ENCODE data around the gene PRDM16. TPM values are rescaled to one million over a fixed set of nuclear protein-coding genes. Genes with fewer than 3 reads are reported as not detected.
A peak's percentile ranks its signal among the peaks of the same experiment; 100 is the strongest.

The PRDM16 gene
- polyA plus RNA-seq, 1 donor from 2014 or later, result not detected

- H3K36me3 Mint-ChIP-seq, result no peaks in the 10 kb centered on the region
- H3K4me3 Mint-ChIP-seq, result no peak overlapping the region
- no peaks in the 10 kb centered on the region for H3K4me1 Mint-ChIP-seq
- H3K27ac Mint-ChIP-seq, result no peak overlapping the region
- H3K27me3 Mint-ChIP-seq, result peaks cover 4% of the 10 kb centered on the region
- peaks cover 0 to 1% (median 0%) of the 10 kb centered on the region in 3 donors for H3K9me3 Mint-ChIP-seq
These were observed 10.6 kb upstream of the PRDM16 start for GRCh38 chr1:3058263-3059030.

- Mint-ChIP-seq H3K9me3 (peaks cover 0 to 1% (median 0%) of the 10 kb centered on the region in 3 donors), H3K4me3 (no peak overlapping the region), H3K27me3 (peaks cover 1% of the 10 kb centered on the region), H3K4me1 (no peaks in the 10 kb centered on the region), H3K36me3 (no peaks in the 10 kb centered on the region), H3K27ac (no peak overlapping the region)
These were observed 8.9 kb upstream of the PRDM16 start for GRCh38 chr1:3060127-3060526.

GRCh38 chr1:3060601-3061551 is 8.1 kb upstream of the PRDM16 start:
- peaks cover 3% of the 10 kb centered on the region for H3K27me3 Mint-ChIP-seq
- no peaks in the 10 kb centered on the region for H3K36me3 Mint-ChIP-seq
- H3K4me1 Mint-ChIP-seq, result no peaks in the 10 kb centered on the region
- H3K27ac Mint-ChIP-seq, result no peak overlapping the region
- H3K4me3 Mint-ChIP-seq, result no peak overlapping the region
- peaks cover 0 to 1% (median 0%) of the 10 kb centered on the region in 3 donors for H3K9me3 Mint-ChIP-seq

- Mint-ChIP-seq H3K27ac (no peak overlapping the region), H3K27me3 (peaks cover 6% of the 10 kb centered on the region), H3K9me3 (peaks cover 0 to 1% (median 0%) of the 10 kb centered on the region in 3 donors), H3K4me1 (no peaks in the 10 kb centered on the region), H3K36me3 (no peaks in the 10 kb centered on the region), H3K4me3 (no peak overlapping the region)
These were observed 7.4 kb upstream of the PRDM16 start for GRCh38 chr1:3061566-3061965.

GRCh38 chr1:3061981-3062615 is 6.9 kb upstream of the PRDM16 start:
- Mint-ChIP-seq H3K9me3 (peaks cover 0 to 1% (median 0%) of the 10 kb centered on the region in 3 donors), H3K36me3 (no peaks in the 10 kb centered on the region), H3K4me3 (no peak overlapping the region), H3K4me1 (no peaks in the 10 kb centered on the region), H3K27ac (no peak overlapping the region), H3K27me3 (peaks cover 6% of the 10 kb centered on the region)

- peaks cover 6% of the 10 kb centered on the region for H3K27me3 Mint-ChIP-seq
- H3K27ac Mint-ChIP-seq, result no peak overlapping the region
- H3K36me3 Mint-ChIP-seq, result no peaks in the 10 kb centered on the region
- no peaks in the 10 kb centered on the region for H3K4me1 Mint-ChIP-seq
- H3K4me3 Mint-ChIP-seq, result no peak overlapping the region
- H3K9me3 Mint-ChIP-seq, result peaks cover 0 to 1% (median 0%) of the 10 kb centered on the region in 3 donors
These were observed 6.2 kb upstream of the PRDM16 start for GRCh38 chr1:3062616-3063378.

- peaks cover 8% of the 10 kb centered on the region for H3K27me3 Mint-ChIP-seq
- H3K27ac Mint-ChIP-seq, result no peak overlapping the region
- H3K4me1 Mint-ChIP-seq, result no peaks in the 10 kb centered on the region
- H3K36me3 Mint-ChIP-seq, result no peaks in the 10 kb centered on the region
- no peak overlapping the region for H3K4me3 Mint-ChIP-seq
- H3K9me3 Mint-ChIP-seq, result no peaks in the 10 kb centered on the region
These were observed 5.4 kb upstream of the PRDM16 start for GRCh38 chr1:3063379-3064295.

- Mint-ChIP-seq H3K36me3 (no peaks in the 10 kb centered on the region), H3K27ac (no peak overlapping the region), H3K4me1 (peaks cover 0 to 2% (median 2%) of the 10 kb centered on the region in 3 donors), H3K9me3 (no peaks in the 10 kb centered on the region), H3K4me3 (no peak overlapping the region), H3K27me3 (peaks cover 11% of the 10 kb centered on the region)
These were observed 4.6 kb upstream of the PRDM16 start for GRCh38 chr1:3064296-3064850.

DNA sequence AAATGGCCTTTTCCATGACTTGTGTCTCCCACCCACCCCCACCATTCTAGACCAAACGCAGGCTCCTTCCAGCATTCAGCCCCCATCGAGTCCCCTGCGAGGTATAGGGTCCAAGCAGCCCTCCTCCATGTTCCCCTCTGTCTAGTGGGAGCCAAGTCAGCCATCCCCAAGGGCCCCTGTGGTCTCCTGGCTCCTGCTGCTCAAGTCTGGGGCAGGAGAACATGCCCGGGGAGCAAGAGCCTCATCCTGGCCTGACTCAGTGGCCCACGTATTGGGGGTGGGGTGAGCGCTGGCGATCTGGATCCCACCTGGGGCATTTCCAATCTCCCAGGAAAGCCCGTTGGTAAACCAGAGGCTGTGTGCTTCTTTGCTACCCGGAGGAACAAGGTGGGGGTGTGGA is 4.1 kb upstream of the PRDM16 start:
- Mint-ChIP-seq H3K27ac (no peak overlapping the region), H3K4me1 (peaks cover 0 to 2% (median 2%) of the 10 kb centered on the region in 3 donors), H3K36me3 (no peaks in the 10 kb centered on the region), H3K9me3 (no peaks in the 10 kb centered on the region), H3K27me3 (peaks cover 11% of the 10 kb centered on the region), H3K4me3 (no peak overlapping the region)

- Mint-ChIP-seq H3K4me1 (peaks cover 0 to 2% (median 2%) of the 10 kb centered on the region in 3 donors), H3K9me3 (no peaks in the 10 kb centered on the region), H3K27ac (no peak overlapping the region), H3K27me3 (peaks cover 11% of the 10 kb centered on the region), H3K4me3 (no peak overlapping the region), H3K36me3 (no peaks in the 10 kb centered on the region)
These were observed 3.6 kb upstream of the PRDM16 start for GRCh38 chr1:3065396-3065795.

GRCh38 chr1:3065797-3066196 is 3.2 kb upstream of the PRDM16 start:
- H3K27me3 Mint-ChIP-seq, result peaks cover 11% of the 10 kb centered on the region
- H3K9me3 Mint-ChIP-seq, result no peaks in the 10 kb centered on the region
- H3K36me3 Mint-ChIP-seq, result no peaks in the 10 kb centered on the region
- H3K4me3 Mint-ChIP-seq, result peak overlapping the region in 1 of 4 donors; percentile 43
- H3K27ac Mint-ChIP-seq, result no peak overlapping the region
- H3K4me1 Mint-ChIP-seq, result peaks cover 0 to 2% (median 2%) of the 10 kb centered on the region in 3 donors

- H3K4me3 Mint-ChIP-seq, result no peak overlapping the region
- peaks cover 12% of the 10 kb centered on the region for H3K27me3 Mint-ChIP-seq
- H3K9me3 Mint-ChIP-seq, result no peaks in the 10 kb centered on the region
- no peaks in the 10 kb centered on the region for H3K36me3 Mint-ChIP-seq
- H3K4me1 Mint-ChIP-seq, result peaks cover 0 to 2% (median 2%) of the 10 kb centered on the region in 3 donors
- no peak overlapping the region for H3K27ac Mint-ChIP-seq
These were observed 2.7 kb upstream of the PRDM16 start for GRCh38 chr1:3066250-3066711.

GRCh38 chr1:3066826-3067225 is 2.2 kb upstream of the PRDM16 start:
- no peak overlapping the region for H3K4me3 Mint-ChIP-seq
- H3K27me3 Mint-ChIP-seq, result peaks cover 15% of the 10 kb centered on the region
- no peaks in the 10 kb centered on the region for H3K36me3 Mint-ChIP-seq
- no peaks in the 10 kb centered on the region for H3K9me3 Mint-ChIP-seq
- peaks cover 0 to 2% (median 2%) of the 10 kb centered on the region in 3 donors for H3K4me1 Mint-ChIP-seq
- H3K27ac Mint-ChIP-seq, result no peak overlapping the region

Data from IgD-negative memory B cell (primary cell).